Measurements from ENCODE around the gene RPP25L. TPM values are rescaled to one million over a fixed set of nuclear protein-coding genes. Genes with fewer than 3 reads are reported as not detected.

RPP25L gene
- total RNA-seq, 1 experiment from 2014 or later, result 27.6 TPM

DNA sequence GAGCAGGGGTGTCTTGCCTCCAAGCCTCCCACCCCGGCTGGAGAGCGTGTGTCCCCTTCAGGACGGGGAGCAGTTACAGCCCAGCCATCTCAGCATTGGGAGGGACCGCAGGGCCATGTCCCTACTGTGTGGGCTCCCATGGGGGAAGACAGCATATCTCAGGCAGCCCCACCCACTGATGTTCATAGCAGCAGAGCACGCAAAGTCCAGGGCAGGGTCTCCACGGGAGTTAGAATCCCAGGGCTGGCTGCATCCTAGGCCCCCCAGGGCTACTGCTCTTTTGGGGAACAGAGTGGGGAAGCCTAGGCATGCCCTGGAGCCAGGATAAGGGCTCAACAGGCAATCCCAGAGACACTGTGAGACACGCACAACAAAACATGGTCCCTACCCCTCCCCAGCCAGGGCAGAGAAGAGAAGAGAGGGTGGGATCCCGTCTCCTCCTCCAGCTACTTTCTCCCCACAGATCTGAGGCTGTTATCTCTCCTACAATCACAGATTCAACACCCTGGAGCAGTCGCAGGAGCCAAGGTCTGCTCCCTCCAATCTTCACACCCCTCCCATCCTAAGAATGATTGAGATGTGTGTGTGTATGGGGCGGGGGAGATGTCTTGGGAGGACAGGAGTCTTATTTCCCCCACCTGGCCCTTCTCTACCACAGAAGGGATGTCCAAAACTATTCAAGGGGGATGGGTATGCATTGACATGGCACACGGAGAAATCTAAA is 25.8 kb downstream of the RPP25L start:
- no peak for DNase-seq (ENCODE audit: low read depth)

DNA sequence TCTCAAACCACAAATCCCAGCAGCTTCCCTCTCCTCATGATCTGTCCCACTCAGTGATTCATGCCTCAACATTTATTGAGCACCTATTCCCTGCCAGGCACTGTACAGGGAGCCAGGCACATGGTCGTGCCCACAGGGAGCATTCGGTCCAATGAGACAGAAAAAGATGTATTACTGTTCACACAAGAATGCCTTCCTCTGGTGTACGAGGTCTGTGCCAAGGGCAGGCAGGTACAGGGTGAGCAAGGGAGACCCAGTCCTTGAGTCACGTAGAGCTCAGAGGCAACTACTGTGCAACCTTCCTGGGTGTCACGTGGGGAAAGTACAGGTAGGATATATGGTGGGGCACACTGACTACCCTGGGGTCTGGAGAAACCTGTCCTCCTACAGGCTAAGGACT is 26.9 kb downstream of the RPP25L start:
- DNase-seq (ENCODE audit: low read depth), result no peak

DNA sequence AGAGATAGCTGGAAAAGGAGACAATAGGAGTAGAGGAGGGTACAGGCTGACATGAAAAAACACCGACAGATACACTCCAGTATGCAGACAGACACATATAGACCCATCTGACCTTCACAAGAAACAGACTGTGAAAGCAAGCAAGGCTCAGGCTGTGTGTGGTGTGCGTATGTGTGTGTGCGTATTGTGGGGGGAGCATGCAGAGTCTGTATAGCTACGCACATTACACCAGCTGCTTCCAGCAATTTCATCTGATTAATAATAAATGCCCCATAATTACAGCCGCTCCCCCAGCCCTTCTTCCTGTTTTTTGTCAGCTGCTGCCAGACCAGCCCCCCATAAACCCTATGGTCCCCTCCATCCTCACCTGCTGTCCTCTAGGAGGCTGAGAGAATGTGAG is 29.1 kb downstream of the RPP25L start:
- no peak for DNase-seq (ENCODE audit: low read depth)

DNA sequence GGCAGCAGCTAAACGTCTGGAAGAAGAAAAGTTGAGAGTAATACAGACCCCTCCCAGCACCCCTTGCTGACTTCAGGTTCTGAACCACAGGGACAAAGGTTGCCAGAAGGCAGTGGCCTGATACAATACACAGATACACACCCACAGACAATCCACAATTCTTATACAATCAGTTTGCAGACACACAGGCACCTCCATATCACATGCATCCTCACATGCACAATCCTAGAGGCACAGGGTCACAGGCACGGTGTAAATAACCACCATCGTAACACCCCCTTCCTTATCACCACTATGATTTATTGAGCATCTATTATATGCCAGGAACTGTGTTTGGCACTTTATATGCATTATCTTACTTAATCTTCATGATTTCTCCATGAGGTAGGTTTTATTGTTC is 30.6 kb downstream of the RPP25L start:
- no peak for DNase-seq (ENCODE audit: low read depth)

- no peak for DNase-seq (ENCODE audit: low read depth)
Observed at GRCh38 chr9:34580358-34580757, 31.5 kb downstream of the RPP25L start.

- no peak for DNase-seq (ENCODE audit: low read depth)
Observed at GRCh38 chr9:34579808-34580163, 32.1 kb downstream of the RPP25L start.

- DNase-seq (ENCODE audit: low read depth), result no peak
Observed at GRCh38 chr9:34579104-34579807, 32.6 kb downstream of the RPP25L start.

DNA sequence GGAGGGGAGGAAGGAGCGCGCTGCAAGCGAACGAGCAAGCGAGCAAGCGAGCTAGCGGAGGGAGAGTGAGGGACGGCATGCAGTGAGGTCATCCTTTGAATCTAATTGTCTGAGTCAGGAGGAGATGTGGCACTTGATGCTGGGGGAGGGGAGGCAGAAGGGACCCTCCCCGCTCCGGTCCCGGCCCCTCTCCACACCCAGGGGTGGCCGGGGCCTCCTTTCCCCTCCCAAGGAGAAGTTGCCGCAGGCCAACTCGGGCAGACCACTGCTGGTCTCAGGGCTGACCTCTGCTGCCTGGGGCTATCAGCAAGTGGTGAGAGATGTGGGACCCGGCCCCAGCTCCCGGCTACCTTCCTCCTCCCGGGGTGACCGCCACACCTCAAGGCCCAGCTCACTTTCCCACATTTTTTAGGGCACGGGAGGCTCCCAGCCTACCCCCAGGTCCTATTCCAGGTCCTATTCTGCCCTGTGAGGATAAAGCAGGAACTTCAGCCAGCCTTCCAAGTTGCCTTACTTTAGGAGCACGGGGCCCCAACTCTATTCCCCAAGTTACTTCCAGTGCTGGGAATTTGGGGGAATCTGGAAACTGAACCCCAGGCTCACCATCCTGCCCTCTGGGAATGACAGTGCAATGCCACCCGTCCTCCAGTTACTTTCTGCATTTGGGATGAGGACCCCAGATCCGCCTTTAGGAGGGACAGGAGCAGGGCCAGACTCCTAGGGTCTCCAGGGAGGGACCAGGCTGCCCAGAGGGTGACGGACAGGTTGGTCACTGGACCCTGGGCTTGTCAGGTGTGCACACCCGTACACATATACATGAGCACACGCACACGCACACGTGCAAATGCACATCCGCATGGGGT is 33.4 kb downstream of the RPP25L start:
- DNase-seq (ENCODE audit: low read depth), result peak; percentile 19

GRCh38 chr9:34577400-34578240 is 34.3 kb downstream of the RPP25L start:
- DNase-seq (ENCODE audit: low read depth), result no peak

DNA sequence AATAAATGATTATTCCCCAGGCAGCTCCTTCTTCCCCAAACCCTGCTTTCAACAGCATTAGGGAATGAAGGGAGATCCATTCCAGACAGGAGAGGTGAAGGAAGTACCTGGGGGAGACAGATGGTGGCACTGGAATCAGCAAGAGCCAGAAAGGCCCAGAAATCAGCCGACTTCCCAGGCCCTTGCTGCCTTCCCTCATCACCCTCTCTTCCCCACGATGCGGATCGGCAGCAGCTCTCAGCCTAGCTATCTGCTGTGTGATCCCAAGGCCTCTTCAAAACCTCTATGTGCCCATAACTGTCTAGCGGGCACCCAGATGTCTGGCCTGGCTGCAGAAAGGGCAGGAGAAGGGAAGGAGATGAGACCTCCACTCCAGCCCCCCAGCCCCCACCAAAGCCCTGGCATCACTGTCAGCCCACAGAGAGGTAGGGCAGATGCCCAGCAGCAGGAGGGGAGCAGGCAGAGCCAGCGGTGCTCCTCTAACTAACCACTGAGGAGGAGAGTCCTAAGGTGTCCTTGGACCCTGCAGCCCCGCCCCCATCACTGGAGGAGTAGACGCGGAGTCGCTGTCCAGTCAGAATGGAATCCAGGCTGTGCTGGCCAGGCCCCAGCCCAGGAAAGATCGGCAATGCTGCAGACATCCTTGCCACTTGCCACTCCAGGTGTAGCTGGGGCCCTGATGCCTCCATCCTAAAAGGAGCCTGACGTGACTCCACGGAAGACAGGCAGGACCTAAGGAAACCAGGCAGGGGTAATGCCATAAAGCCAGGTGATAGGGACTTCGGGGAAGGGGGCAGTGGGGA is 35.1 kb downstream of the RPP25L start:
- DNase-seq (ENCODE audit: low read depth), result no peak

DNA sequence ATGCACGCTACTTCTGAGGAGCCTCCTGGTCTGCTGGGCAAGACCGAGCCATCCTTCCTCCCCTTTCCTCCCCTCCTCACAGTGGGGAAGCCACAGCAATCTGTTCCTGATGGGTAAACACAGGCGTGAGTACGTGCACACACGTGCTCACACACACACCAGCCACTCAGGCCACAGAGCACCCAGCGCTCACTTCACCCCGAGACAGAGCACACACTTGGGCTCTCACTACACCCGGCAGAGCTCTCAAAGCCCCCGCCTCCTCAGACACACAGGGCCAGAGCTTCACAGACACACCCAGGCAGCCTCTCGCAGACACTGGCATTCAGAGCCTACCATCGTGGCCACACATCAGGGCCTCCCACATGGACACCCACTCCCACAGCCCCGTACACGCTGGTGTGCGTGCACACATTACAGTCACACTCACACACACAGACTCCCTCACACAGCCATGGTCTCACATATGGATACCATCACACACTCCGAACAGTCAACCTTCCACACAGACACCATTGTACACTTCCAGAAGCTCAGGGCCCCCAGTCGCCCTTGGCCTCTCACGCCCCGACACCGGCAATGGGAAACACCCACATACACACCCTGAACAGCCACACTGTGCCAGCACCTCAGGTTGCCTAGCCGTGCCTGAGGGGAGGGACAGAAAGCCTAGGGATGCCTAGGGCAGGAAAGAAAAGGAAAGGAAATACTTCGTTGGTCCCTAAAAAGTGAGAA is 35.9 kb downstream of the RPP25L start:
- no peak for DNase-seq (ENCODE audit: low read depth)

DNA sequence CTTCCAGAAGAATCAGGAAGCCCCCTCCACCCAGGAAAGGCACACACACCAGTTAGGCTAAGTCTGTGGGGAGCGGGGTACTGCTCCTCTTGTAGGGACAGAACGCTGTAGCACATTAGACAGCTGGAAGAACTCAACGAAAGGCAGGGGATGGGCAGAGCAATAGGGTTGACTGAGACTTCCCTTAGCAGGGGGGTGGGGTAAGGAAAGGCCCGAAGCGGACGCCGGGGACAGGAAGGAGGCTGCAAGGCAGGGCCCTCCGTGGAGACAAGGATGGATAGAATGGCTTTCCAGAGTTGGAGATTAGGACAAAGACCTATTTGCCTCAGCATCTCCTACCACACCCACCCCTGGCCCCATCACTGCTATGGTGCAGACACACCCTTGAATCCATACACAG is 36.7 kb downstream of the RPP25L start:
- no peak for DNase-seq (ENCODE audit: low read depth)

DNA sequence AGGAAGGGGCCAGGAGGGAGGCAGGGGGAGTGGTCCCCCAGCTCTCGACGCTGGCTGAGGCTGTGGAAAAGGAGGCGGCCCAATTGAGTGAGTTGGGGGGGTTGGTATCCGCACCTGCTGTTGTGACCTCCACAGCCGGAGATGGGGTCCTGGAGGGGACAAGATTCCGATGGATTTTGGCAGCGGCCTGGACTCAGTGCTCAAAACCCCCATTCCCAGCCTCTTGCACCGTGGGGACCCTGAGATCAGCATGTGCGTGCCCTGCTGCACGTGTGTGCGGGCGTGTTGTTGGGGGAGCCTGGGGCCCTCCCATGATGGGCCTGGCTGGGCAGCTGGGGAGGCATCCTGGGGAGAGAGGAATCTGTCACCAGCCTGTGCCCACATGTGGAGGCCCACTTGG is 37.3 kb downstream of the RPP25L start:
- no peak for DNase-seq (ENCODE audit: low read depth)

GRCh38 chr9:34573599-34574325 is 38.1 kb downstream of the RPP25L start:
- no peak for DNase-seq (ENCODE audit: low read depth)

GRCh38 chr9:34572628-34573027 is 39.3 kb downstream of the RPP25L start:
- no peak for DNase-seq (ENCODE audit: low read depth)

DNA sequence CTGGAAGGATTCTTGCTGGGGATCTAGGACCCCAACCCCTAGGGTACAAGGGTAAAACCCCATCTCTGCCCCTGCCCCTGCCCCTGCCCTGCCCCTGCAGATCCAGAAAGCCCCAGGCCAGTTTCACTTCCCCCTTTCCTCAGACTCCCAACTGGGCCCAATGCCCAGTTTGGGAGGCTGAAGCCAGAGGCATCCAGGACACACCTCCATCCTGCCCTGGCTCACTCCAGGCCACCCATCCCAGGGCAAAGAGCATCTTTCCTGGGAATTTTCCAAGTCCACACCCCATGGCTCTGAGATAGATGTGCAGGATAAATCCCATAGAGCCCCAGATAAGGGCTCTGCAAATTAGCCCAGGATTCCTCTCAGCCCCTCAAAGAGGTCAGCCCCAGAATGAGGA is 39.8 kb downstream of the RPP25L start:
- DNase-seq (ENCODE audit: low read depth), result no peak

DNA sequence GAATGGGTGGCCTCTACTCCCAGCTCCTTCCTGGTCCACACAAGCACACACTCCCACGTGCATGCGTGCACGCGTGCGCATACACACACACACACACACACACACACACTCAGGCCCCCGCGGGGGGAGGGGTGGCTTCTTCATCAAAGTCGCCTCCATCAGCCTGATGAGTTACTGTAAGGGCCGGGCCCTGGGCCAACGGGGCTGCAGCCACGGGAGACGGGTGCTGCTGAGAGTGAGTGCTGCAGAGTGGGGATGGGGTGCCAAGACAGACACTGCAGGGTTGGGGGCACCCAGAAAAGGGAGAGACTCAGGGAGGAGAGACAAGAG is 40.5 kb downstream of the RPP25L start:
- DNase-seq (ENCODE audit: low read depth), result no peak

- no peak for DNase-seq (ENCODE audit: low read depth)
Observed at GRCh38 chr9:34570809-34571480, 41.0 kb downstream of the RPP25L start.

DNA sequence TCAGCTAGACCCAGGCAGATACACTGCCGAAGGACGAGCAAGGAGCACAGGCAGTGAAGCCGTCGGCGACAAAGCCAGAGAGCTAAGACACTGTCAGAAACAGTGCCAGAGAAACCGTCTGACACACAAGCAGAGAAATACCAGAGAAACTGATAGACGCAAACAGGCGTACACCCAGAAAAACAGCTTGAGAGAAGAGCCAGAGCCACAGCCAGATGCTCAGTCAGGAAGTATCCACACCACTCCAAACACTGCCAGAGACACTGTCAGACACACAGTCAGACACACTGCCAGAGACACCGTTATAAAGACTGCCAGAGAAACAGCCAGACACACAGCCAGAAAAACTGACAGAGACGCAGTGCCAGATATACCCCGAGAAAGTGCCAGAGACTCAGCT is 41.5 kb downstream of the RPP25L start:
- DNase-seq (ENCODE audit: low read depth), result no peak

Measured in RPMI7951 (cell line).